NOMO-1 treated with dmso at 0.1 percent for 144 hours (cell line): ENCODE measurements around the gene CCPG1.

Experiments used
- DNase-seq: peaks from one replicate; lab custom pipeline; 2025; ENCODE audit not compliant: unreplicated experiment; lab: John Stamatoyannopoulos, UW

CCPG1 gene

DNA sequence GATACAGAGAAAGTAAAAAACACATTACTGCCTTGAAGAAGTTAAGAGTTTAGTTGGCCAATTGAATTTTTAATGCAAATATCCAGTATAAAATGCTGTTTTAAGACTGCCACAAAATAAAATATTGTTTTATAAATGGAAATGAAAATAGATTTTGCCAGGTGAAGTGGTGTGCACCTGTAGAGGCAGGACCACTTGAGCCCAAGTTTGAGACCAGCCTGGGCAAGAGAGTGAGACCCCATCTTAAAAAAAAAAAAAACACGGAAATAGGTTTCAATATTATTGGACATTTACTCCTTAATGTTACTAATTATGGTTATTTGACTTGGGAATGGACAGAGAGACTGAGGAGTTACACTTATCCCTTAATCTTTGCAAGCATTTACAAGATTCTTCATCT, 87.2 kb downstream of the CCPG1 start:
- DNase-seq = no peak

DNA sequence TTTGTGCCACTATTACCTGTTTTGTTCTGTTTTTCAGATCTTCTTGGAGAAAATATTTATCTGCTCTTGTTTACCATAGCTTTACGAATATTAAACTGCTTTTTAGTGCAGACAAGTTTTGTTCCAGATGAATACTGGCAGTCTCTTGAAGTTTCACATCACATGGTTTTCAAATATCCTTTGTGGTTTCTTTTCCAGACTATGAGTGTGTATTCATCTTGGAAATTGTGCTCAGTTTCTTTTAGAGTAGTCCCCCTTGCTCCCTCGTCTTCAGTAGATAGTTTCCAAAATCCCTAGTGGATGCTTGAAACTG, 88.0 kb downstream of the CCPG1 start:
- no peak for DNase-seq

DNA sequence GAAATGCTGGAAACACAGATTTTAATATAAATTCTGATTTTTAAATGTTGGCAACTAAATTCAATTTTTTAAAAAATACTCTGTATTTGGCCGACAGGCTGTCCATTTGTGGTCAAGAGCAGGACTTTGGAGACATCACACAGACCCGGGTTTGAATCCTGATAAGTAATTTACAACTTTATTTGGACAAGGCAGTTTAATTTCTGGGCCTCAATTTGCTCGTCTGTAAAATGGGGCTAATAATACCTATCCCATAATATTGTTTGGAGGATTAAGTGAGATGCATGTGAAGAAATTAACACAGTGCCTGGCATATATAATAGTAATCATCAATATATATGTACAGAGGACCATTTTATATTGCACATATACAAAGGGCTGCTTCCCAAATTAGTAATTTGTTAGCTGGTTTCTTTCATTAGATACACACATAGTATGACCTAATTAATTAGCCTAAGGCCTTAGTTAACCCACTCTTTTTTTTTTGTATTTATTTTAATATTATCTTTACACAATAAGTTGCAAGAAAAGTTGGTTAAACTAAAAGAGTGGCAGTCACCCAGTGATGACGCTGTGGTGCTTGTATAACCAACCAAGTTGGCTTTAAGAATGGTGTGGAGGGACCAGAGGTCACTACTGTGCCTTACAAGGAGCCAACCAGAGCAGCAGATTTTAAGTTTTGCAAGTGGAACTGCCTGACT, 88.5 kb downstream of the CCPG1 start:
- DNase-seq = peak; percentile 47

GRCh38 chr15:55318588-55319494, 89.3 kb downstream of the CCPG1 start, which contains the start of the genes PIGB and PIGBOS1:
TSS of gene PIGB (plus strand) at chr15:55319222. CDS start at chr15:55319251, 29 bp downstream.
TSS of gene PIGBOS1 (minus strand) at chr15:55319123. CDS start at chr15:55317792, 1,331 bp downstream.
- peak; percentile 87 for DNase-seq
